Stimulated activated naive CD4-positive, alpha-beta T cell (primary cell): ENCODE data around the gene ZNF880.
A peak's percentile ranks its signal among the peaks of the same experiment; 100 is the strongest.
"Not testable (repeated sequence)": the region's sequence is repeated elsewhere in the genome, so short reads cannot be mapped to it uniquely, and the experiment has no call there.

ENCODE experiments used
- DNase-seq, 6 experiments: peaks; one replicate each; lab custom pipeline; 2025; lab: John Stamatoyannopoulos, UW

Gene ZNF880

GRCh38 chr19:52369559-52370340, at the start of gene ZNF880:
Gene ZNF880 (plus strand): TSS chr19:52369923. CDS start chr19:52369966, 43 bp downstream.
- DNase-seq, result peak; percentile 76 to 91 (median 87)

- DNase-seq, result no peak
Observed at GRCh38 chr19:52322429-52322828, 47.3 kb upstream of the ZNF880 start.

- DNase-seq, result peak in 1 of 6 experiments; percentile 3
Observed at GRCh38 chr19:52331757-52332156, 38.0 kb upstream of the ZNF880 start.

- DNase-seq, result no peak
Observed at GRCh38 chr19:52335768-52336116, 34.0 kb upstream of the ZNF880 start.

GRCh38 chr19:52336117-52336790, 33.5 kb upstream of the ZNF880 start, which contains the start of gene ZNF610:
Gene ZNF610 (plus strand): TSS chr19:52336243. CDS start chr19:52349173, 12,930 bp downstream.
- peak; percentile 64 to 90 (median 80) for DNase-seq

GRCh38 chr19:52336791-52337381, 32.8 kb upstream of the ZNF880 start:
- peak in 1 of 6 experiments; percentile 25 for DNase-seq

GRCh38 chr19:52339022-52339421, 30.7 kb upstream of the ZNF880 start:
- not testable (repeated sequence) for DNase-seq

- peak in 3 of 6 experiments; percentile 1 to 42 (median 19) for DNase-seq
Observed at GRCh38 chr19:52343548-52343947, 26.2 kb upstream of the ZNF880 start.

GRCh38 chr19:52345162-52345561, 24.6 kb upstream of the ZNF880 start:
- DNase-seq, result no peak

GRCh38 chr19:52351512-52351911, 18.2 kb upstream of the ZNF880 start:
- DNase-seq, result no peak

GRCh38 chr19:52366414-52366824, 3.3 kb upstream of the ZNF880 start:
- no peak for DNase-seq

- no peak for DNase-seq
Observed at GRCh38 chr19:52370341-52370710, 603 bp downstream of the ZNF880 start.

- DNase-seq, result no peak
Observed at GRCh38 chr19:52391135-52391534, 21.4 kb downstream of the ZNF880 start.

- peak; percentile 75 to 91 (median 86) for DNase-seq
Observed at GRCh38 chr19:52397310-52398080, 27.8 kb downstream of the ZNF880 start, which contains the start of gene ZNF528. Gene ZNF528 (plus strand): TSS chr19:52397849. CDS start chr19:52402014, 4,165 bp downstream.

GRCh38 chr19:52398081-52398441, 28.3 kb downstream of the ZNF880 start:
- no peak for DNase-seq

GRCh38 chr19:52410276-52410675, 40.6 kb downstream of the ZNF880 start:
- DNase-seq, result no peak

GRCh38 chr19:52415711-52416110, 46.0 kb downstream of the ZNF880 start:
- DNase-seq, result no peak

GRCh38 chr19:52428937-52429336, 59.2 kb downstream of the ZNF880 start, which contains the start of gene ZNF534:
Gene ZNF534 (plus strand): TSS chr19:52429148. CDS start chr19:52431475, 2,327 bp downstream.
- no peak for DNase-seq
